Measurements from ENCODE around the gene LGI2. TPM values are rescaled to one million over a fixed set of nuclear protein-coding genes. Genes with fewer than 3 reads are reported as not detected.
"Not testable (repeated sequence)": the region's sequence is repeated elsewhere in the genome, so short reads cannot be mapped to it uniquely, and the experiment has no call there.

LGI2 gene
- total and polyA plus RNA-seq, 9 of the 15 experiments (the other 6 are each of a cell fraction or from before 2014, with no cell fraction given) = 0.03 to 0.07 TPM; not detected in 7

DNA sequence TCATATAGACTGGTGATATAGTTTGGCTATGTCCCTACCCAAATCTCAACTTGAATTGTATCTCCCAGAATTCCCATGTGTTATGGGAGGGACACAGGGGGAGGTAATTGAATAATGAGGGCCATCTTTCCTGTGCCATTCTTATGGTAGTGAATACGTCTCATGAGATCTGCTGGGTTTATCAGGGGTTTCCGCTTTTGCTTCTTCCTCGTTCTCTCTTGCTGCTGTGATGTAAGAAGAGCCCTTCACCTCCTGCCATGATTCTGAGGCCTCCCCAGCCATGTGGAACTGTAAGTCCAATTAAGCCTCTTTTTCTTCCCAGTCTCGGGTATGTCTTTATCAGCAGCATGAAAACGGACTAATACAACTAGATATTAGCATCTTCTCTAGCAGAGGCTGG, 21.3 kb upstream of the LGI2 start:
- FAIRE-seq; in situ Hi-C loops (cut with MboI); H4K20me1 ChIP-seq (replicated peaks; ENCODE audit: control insufficient read depth, insufficient read depth, low read length); H3K36me3 ChIP-seq (ENCODE audit: control insufficient read depth, insufficient read depth, low read length); POLR2A ChIA-PET; H3K27ac ChIP-seq (ENCODE audit: extremely low read depth, low read depth, low read length); H3K79me2 ChIP-seq (ENCODE audit: control insufficient read depth, insufficient read depth, low read length); H3K9me1 ChIP-seq (ENCODE audit: control insufficient read depth, insufficient read depth, low read length); H2AFZ ChIP-seq (ENCODE audit: low read depth, low read length); DNase-seq (ENCODE audit: extremely low read depth in 1 of 4, low spot score in 3 of 4); H3K9me3 ChIP-seq (replicated peaks; ENCODE audit: control insufficient read depth, insufficient read depth, low read depth, low read length); ATAC-seq; H3K9ac ChIP-seq (ENCODE audit: insufficient read depth in 1 of 2, low read depth in 2 of 2, low read length in 2 of 2); H3K4me3 ChIP-seq; H3K27me3 ChIP-seq (ENCODE audit: control insufficient read depth in 2 of 2, insufficient read depth in 2 of 2, low read length in 2 of 2); H3K4me2 ChIP-seq (ENCODE audit: insufficient read depth, low read length); BruUV-seq (replicated peaks); CTCF ChIA-PET (ENCODE audit: low intra/inter-chr PET ratio): not testable (repeated sequence)
- intact Hi-C loops (cut with micrococcal nuclease) = loop anchor here (5.0 kb wide), 1 partner anchor 95 kb away; no protein-coding TSS in a partner anchor
- peaks cover 5 to 13% of the 10 kb centered on the region in 2 experiments; a peak in 3 of 5 replicates for H3K4me1 ChIP-seq (replicated peaks in 1 of 2; ENCODE audit: control insufficient read depth in 2 of 2, insufficient read depth in 2 of 2, low read length in 2 of 2)
- 73% methylated on average over 5 of the region's 5 CpGs for WGBS (ENCODE audit: insufficient coverage, low coverage, missing lambda C conversion rate)

DNA sequence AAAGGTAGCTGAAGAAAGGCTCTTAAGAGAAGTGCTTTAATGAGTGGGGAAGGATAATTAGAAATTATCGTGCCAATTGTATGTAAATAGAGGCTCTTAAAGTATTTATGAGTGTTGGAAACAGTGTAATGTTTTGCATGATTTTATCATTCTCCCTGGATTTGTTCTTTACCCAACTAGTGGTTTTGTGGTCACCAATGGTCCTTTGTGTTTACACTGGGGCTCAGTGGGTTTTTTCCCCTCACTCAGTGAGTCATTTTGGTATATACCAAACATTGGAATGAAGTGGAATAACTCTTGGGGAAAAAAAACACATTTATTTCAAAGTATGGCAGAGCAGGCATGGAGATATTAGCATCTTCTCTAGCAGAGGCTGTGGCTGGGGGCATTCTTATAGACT, 20.8 kb upstream of the LGI2 start:
- Histone ChIP-seq H3K9me3 (replicated peaks; ENCODE audit: control insufficient read depth, insufficient read depth, low read depth, low read length) (no peaks in the 10 kb centered on the region), H4K20me1 (replicated peaks; ENCODE audit: control insufficient read depth, insufficient read depth, low read length) (no peaks in the 10 kb centered on the region), H3K27ac (ENCODE audit: extremely low read depth, low read depth, low read length) (no peak overlapping the region; the same call in 2 of the 3 replicates), H3K4me2 (ENCODE audit: insufficient read depth, low read length) (no peak overlapping the region; the same call in 1 of the 2 replicates), H2AFZ (ENCODE audit: low read depth, low read length) (no peak overlapping the region), H3K9me1 (ENCODE audit: control insufficient read depth, insufficient read depth, low read length) (no peaks in the 10 kb centered on the region), H3K79me2 (ENCODE audit: control insufficient read depth, insufficient read depth, low read length) (no peaks in the 10 kb centered on the region), H3K4me1 (replicated peaks in 1 of 2; ENCODE audit: control insufficient read depth in 2 of 2, insufficient read depth in 2 of 2, low read length in 2 of 2) (peaks cover 5 to 13% of the 10 kb centered on the region in 2 experiments; a peak in 3 of 5 replicates), H3K4me3 (no peak overlapping the region), H3K9ac (ENCODE audit: insufficient read depth in 1 of 2, low read depth in 2 of 2, low read length in 2 of 2) (no peak overlapping the region), H3K27me3 (ENCODE audit: control insufficient read depth in 2 of 2, insufficient read depth in 2 of 2, low read length in 2 of 2) (no peaks in the 10 kb centered on the region), H3K36me3 (ENCODE audit: control insufficient read depth, insufficient read depth, low read length) (no peaks in the 10 kb centered on the region)
- ChIA-PET POLR2A (no interaction called here), CTCF (ENCODE audit: low intra/inter-chr PET ratio) (no interaction called here)
- DNase-seq (ENCODE audit: extremely low read depth in 1 of 4, low spot score in 3 of 4) (no peak), ATAC-seq (no peak), FAIRE-seq (no peak)
- intact Hi-C loops (cut with micrococcal nuclease) = loop anchor here (5.0 kb wide), 1 partner anchor 96 kb away; no protein-coding TSS in a partner anchor
- BruUV-seq (replicated peaks) = no TSS peak
- in situ Hi-C loops (cut with MboI) = no loop called here
- WGBS (ENCODE audit: insufficient coverage, low coverage, missing lambda C conversion rate) = 10% methylated on average over 1 of the region's 1 CpG
- TF ChIP-seq, protein P1, sequence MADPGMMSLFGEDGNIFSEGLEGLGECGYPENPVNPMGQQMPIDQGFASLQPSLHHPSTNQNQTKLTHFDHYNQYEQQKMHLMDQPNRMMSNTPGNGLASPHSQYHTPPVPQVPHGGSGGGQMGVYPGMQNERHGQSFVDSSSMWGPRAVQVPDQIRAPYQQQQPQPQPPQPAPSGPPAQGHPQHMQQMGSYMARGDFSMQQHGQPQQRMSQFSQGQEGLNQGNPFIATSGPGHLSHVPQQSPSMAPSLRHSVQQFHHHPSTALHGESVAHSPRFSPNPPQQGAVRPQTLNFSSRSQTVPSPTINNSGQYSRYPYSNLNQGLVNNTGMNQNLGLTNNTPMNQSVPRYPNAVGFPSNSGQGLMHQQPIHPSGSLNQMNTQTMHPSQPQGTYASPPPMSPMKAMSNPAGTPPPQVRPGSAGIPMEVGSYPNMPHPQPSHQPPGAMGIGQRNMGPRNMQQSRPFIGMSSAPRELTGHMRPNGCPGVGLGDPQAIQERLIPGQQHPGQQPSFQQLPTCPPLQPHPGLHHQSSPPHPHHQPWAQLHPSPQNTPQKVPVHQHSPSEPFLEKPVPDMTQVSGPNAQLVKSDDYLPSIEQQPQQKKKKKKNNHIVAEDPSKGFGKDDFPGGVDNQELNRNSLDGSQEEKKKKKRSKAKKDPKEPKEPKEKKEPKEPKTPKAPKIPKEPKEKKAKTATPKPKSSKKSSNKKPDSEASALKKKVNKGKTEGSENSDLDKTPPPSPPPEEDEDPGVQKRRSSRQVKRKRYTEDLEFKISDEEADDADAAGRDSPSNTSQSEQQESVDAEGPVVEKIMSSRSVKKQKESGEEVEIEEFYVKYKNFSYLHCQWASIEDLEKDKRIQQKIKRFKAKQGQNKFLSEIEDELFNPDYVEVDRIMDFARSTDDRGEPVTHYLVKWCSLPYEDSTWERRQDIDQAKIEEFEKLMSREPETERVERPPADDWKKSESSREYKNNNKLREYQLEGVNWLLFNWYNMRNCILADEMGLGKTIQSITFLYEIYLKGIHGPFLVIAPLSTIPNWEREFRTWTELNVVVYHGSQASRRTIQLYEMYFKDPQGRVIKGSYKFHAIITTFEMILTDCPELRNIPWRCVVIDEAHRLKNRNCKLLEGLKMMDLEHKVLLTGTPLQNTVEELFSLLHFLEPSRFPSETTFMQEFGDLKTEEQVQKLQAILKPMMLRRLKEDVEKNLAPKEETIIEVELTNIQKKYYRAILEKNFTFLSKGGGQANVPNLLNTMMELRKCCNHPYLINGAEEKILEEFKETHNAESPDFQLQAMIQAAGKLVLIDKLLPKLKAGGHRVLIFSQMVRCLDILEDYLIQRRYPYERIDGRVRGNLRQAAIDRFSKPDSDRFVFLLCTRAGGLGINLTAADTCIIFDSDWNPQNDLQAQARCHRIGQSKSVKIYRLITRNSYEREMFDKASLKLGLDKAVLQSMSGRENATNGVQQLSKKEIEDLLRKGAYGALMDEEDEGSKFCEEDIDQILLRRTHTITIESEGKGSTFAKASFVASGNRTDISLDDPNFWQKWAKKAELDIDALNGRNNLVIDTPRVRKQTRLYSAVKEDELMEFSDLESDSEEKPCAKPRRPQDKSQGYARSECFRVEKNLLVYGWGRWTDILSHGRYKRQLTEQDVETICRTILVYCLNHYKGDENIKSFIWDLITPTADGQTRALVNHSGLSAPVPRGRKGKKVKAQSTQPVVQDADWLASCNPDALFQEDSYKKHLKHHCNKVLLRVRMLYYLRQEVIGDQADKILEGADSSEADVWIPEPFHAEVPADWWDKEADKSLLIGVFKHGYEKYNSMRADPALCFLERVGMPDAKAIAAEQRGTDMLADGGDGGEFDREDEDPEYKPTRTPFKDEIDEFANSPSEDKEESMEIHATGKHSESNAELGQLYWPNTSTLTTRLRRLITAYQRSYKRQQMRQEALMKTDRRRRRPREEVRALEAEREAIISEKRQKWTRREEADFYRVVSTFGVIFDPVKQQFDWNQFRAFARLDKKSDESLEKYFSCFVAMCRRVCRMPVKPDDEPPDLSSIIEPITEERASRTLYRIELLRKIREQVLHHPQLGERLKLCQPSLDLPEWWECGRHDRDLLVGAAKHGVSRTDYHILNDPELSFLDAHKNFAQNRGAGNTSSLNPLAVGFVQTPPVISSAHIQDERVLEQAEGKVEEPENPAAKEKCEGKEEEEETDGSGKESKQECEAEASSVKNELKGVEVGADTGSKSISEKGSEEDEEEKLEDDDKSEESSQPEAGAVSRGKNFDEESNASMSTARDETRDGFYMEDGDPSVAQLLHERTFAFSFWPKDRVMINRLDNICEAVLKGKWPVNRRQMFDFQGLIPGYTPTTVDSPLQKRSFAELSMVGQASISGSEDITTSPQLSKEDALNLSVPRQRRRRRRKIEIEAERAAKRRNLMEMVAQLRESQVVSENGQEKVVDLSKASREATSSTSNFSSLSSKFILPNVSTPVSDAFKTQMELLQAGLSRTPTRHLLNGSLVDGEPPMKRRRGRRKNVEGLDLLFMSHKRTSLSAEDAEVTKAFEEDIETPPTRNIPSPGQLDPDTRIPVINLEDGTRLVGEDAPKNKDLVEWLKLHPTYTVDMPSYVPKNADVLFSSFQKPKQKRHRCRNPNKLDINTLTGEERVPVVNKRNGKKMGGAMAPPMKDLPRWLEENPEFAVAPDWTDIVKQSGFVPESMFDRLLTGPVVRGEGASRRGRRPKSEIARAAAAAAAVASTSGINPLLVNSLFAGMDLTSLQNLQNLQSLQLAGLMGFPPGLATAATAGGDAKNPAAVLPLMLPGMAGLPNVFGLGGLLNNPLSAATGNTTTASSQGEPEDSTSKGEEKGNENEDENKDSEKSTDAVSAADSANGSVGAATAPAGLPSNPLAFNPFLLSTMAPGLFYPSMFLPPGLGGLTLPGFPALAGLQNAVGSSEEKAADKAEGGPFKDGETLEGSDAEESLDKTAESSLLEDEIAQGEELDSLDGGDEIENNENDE (IDR thresholded peaks at IDR 0.05; ENCODE audit: low read depth, low read length) = no peak
- TF ChIP-seq FOSL1 (tag; conservative IDR thresholded peaks at IDR 0.05) (0 out of 2 replicates have a peak, but pooled peaks have one; percentile 15), ESRRA (IDR thresholded peaks at IDR 0.05; ENCODE audit: borderline replicate concordance, low read depth) (peak; percentile 20; the same call in 1 of the 2 replicates)
